HepG2 (cell line): ENCODE measurements around the gene OAS1. TPM values are rescaled to one million over a fixed set of nuclear protein-coding genes. Genes with fewer than 3 reads are reported as not detected.

ENCODE experiments used
- ATAC-seq: fragments of 200-7000 bp; cut with Tn5 transposase; 3 replicates; pipeline ENCODE4 v1.9.1; 2020; ENCODE audit warnings: mild to moderate bottlenecking, moderate library complexity
- BruUV-seq: library from RNA; stranded (reverse); fragments of 400-500 nt; replicated peaks from 2 replicates; lab custom pipeline; 2021; lab: Mats Ljungman, UMichigan
- CTCF ChIA-PET: fragments of 300-600 bp; formaldehyde crosslinking; extraction: SDS; loops from one replicate; lab custom pipeline; 2021; ENCODE audit warnings: low total read pairs, inconsistent platforms, low intra/inter-chr PET ratio; lab: Yijun Ruan, JAX
- POLR2A ChIA-PET: fragments of 350-600 bp; sonication (Branson Sonifier 250); formaldehyde crosslinking; loops from one replicate; lab custom pipeline; 2020; ENCODE audit warnings: antibody characterized with exemption, inconsistent platforms; lab: Yijun Ruan, JAX
- DNase-seq: peaks from one replicate; pipeline ENCODE4 v3.0.0-alpha.2; 2015; ENCODE audit warnings: low spot score
- FAIRE-seq: peaks from 3 replicates; lab custom pipeline; 2011; peaks lifted over from hg19 to GRCh38; lab: Jason Lieb, UNC
- H2AFZ ChIP-seq: one replicate; pipeline ENCODE4 v1.6.1; 2011; ENCODE audit warnings: low read length, inconsistent platforms
- H3K27ac ChIP-seq: fragments of 300-600 bp; 3 replicates; pipeline ENCODE4 v1.8.0; 2011; ENCODE audit warnings: mixed run types, mild to moderate bottlenecking, mixed read lengths, low read length, inconsistent platforms; ENCODE audit not compliant: insufficient read depth; ENCODE audit errors: extremely low read length
- H3K27me3 ChIP-seq, 2 experiments: fragments of 200-600 bp in 1 of 2; 2 replicates in 1 of 2; 3 replicates in 1 of 2; pipeline versions ENCODE4 v1.6.0 to v1.8.0; 2011; ENCODE audit warnings: low read length in 2 of 2, mild to moderate bottlenecking in 2 of 2, moderate library complexity in 2 of 2, inconsistent platforms in 1 of 2; ENCODE audit not compliant: insufficient read depth in 2 of 2, control insufficient read depth in 1 of 2
- H3K36me3 ChIP-seq, 2 experiments: fragments of 200-600 bp in 1 of 2; replicated peaks in 1 of 2; 2 replicates in 1 of 2; 3 replicates in 1 of 2; pipeline versions ENCODE4 v1.5.1 to v1.8.0; 2011; ENCODE audit warnings: low read length in 2 of 2, inconsistent platforms in 1 of 2; ENCODE audit not compliant: insufficient read depth in 2 of 2, control insufficient read depth in 1 of 2
- H3K4me1 ChIP-seq: 2 replicates; pipeline ENCODE4 v1.5.1; 2012; ENCODE audit warnings: low read length, inconsistent platforms; ENCODE audit not compliant: insufficient read depth
- H3K4me2 ChIP-seq: 2 replicates; pipeline ENCODE4 v1.6.0; 2011; ENCODE audit warnings: low read depth, low read length, inconsistent platforms
- H3K4me3 ChIP-seq, 3 experiments: fragments of 200-600 bp in 1 of 3; sonication (generic), shearing (Covaris generic) in 1 of 3; replicated peaks in 1 of 3; 2 replicates each; pipeline ENCODE4 v1.5.1; 2011 to 2016; ENCODE audit warnings: low read length in 3 of 3, inconsistent platforms in 2 of 3, low read depth in 2 of 3, mild to moderate bottlenecking in 2 of 3, control low read depth in 1 of 3, mixed read lengths in 1 of 3; ENCODE audit not compliant: insufficient read depth in 1 of 3
- H3K79me2 ChIP-seq: one replicate; pipeline ENCODE4 v1.6.1; 2011; ENCODE audit warnings: low read length, inconsistent platforms; ENCODE audit not compliant: insufficient read depth
- H3K9ac ChIP-seq: 2 replicates; pipeline ENCODE4 v1.6.0; 2011; ENCODE audit warnings: mild to moderate bottlenecking, low read depth, low read length, inconsistent platforms; ENCODE audit not compliant: insufficient read depth
- H3K9me3 ChIP-seq: 2 replicates; pipeline ENCODE4 v1.5.1; 2012; ENCODE audit warnings: mild to moderate bottlenecking, low read length
- H4K20me1 ChIP-seq: 2 replicates; pipeline ENCODE4 v1.6.0; 2011; ENCODE audit warnings: inconsistent platforms, mild to moderate bottlenecking, low read length, moderate library complexity; ENCODE audit not compliant: insufficient read depth
- AGO1 ChIP-seq: fragments of 200-400 bp; formaldehyde crosslinking; IDR thresholded peaks from 2 replicates; pipeline ENCODE4 v1.6.1; 2017; ENCODE audit warnings: mild to moderate bottlenecking, low read depth, low read length, moderate library complexity; ENCODE audit not compliant: poor library complexity, severe bottlenecking
- CHD2 ChIP-seq: IDR thresholded peaks from 2 replicates; pipeline ENCODE4 v1.6.1; 2011; ENCODE audit warnings: low read depth, low read length, improper control_type of control experiment
- GTF3A ChIP-seq: sonication (generic); formaldehyde crosslinking; conservative IDR thresholded peaks from 2 replicates; pipeline ENCODE4 v1.4.0; 2020; ENCODE audit warnings: mild to moderate bottlenecking, missing genetic modification reagents
- PHF21A ChIP-seq: sonication (generic); formaldehyde crosslinking; IDR thresholded peaks from 2 replicates; pipeline ENCODE4 v1.5.0; 2020; ENCODE audit warnings: mild to moderate bottlenecking, missing genetic modification reagents
- POLR2AphosphoS2 ChIP-seq: IDR thresholded peaks from 2 replicates; pipeline ENCODE4 v1.6.1; 2011; ENCODE audit warnings: low read depth, low read length, improper control_type of control experiment
- THAP11 ChIP-seq: IDR thresholded peaks from 2 replicates; pipeline ENCODE4 v1.6.1; 2016; ENCODE audit warnings: missing biosample characterization, missing genetic modification reagents
- ZKSCAN8 ChIP-seq: IDR thresholded peaks from 2 replicates; pipeline ENCODE4 v1.6.1; 2016; ENCODE audit warnings: borderline replicate concordance, missing genetic modification reagents, missing compliant biosample characterization
- WGBS: methylation state at CpG from one replicate; pipeline ENCODE4 v1.1.6; 2017; ENCODE audit warnings: low lambda C conversion rate; 5-methylcytosine and 5-hydroxymethylcytosine counted together
- in situ Hi-C: cut with HindIII; loops from 2 replicates; pipeline ENCODE4 v1.10.0; 2017; ENCODE audit warnings: low pct_unique_long_range_greater_than_20kb; ENCODE audit not compliant: extremely low pct_ligation_motif_present
- intact Hi-C: fragments of 100-400 bp; cut with micrococcal nuclease; formaldehyde crosslinking; loops from one replicate; pipeline ENCODE4 v1.10.0; 2022; ENCODE audit not compliant: unreplicated experiment
- polyA plus RNA-seq, 8 experiments: library from polyadenylated mRNA; depleted of rRNA in 3 of 8; stranded (reverse) in 7 of 8; unstranded in 1 of 8; fragments of >200 nt; fragmentation: Illumina TruSeq in 4 of 8; extraction: Trizol in 4 of 8; gene quantifications; 2 replicates each; pipeline versions ENCODE4 v1.2.1 to v1.2.3, GENCODE V29; 2011 to 2016; ENCODE audit warnings: low read depth in 4 of 8, missing spikeins in 1 of 8, mixed read lengths in 1 of 8; ENCODE audit not compliant: insufficient read depth in 1 of 8
- total RNA-seq, 5 experiments: library from RNA; depleted of rRNA; stranded (reverse); fragments of >200 nt; fragmentation: Illumina TruSeq; extraction: Trizol; gene quantifications; 2 replicates each; pipeline ENCODE4 v1.2.3, GENCODE V29; 2016; ENCODE audit warnings: low read depth in 1 of 5
- TF ChIP-seq, protein P1 (sequence below): sonication (generic); formaldehyde crosslinking; IDR thresholded peaks from 2 replicates; pipeline ENCODE4 v1.4.0; 2020; ENCODE audit warnings: missing genetic modification reagents
- TF ChIP-seq, protein P2 (sequence below): IDR thresholded peaks from 2 replicates; pipeline ENCODE4 v1.6.1; 2018; ENCODE audit warnings: missing genetic modification reagents
- TF ChIP-seq, protein P3 (sequence below): sonication (generic); formaldehyde crosslinking; IDR thresholded peaks from 2 replicates; pipeline ENCODE4 v1.5.0; 2020; ENCODE audit warnings: missing genetic modification reagents, mild to moderate bottlenecking, borderline replicate concordance
- TF ChIP-seq, protein P4 (sequence below): sonication (generic); formaldehyde crosslinking; IDR thresholded peaks from 2 replicates; pipeline ENCODE4 v1.4.0; 2020; ENCODE audit warnings: missing genetic modification reagents

Gene OAS1
- total and polyA plus RNA-seq, 2 of the 13 experiments (the other 11 are each of a cell fraction or from before 2014, with no cell fraction given), result 6.5 to 10.6 TPM

DNA sequence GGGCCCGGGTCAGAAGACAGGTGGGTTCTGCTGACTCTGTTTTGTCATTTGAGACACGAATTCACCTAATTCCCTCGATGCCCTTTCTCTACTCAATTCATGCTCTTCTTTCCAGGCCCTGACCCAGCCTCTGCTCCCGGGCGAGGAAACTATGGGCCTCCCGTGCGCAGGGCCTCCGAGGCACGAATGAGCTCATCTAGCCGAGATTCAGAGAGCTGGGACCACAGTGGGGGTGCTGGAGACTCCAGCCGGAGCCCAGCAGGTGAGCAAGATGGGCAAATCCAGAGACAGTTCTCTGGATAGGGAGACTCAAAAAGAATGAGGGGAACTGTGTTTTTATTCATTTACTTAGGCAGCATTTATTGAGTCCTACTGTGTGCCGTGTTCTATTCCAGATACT is 37.0 kb upstream of the OAS1 start:
- BruUV-seq, result no TSS peak
- Histone ChIP-seq H3K4me3 (no peak overlapping the region), H3K79me2 (no peaks in the 10 kb centered on the region), H4K20me1 (no peaks in the 10 kb centered on the region), H3K9ac (no peak overlapping the region), H3K9me3 (no peaks in the 10 kb centered on the region), H3K4me2 (no peak overlapping the region), H3K4me1 (no peaks in the 10 kb centered on the region), H3K27me3 (no peaks in the 10 kb centered on the region; a peak in 1 of 5 replicates), H2AFZ (no peak overlapping the region), H3K27ac (no peak overlapping the region), H3K36me3 (no peaks in the 10 kb centered on the region)
- TF ChIP-seq, protein P1, sequence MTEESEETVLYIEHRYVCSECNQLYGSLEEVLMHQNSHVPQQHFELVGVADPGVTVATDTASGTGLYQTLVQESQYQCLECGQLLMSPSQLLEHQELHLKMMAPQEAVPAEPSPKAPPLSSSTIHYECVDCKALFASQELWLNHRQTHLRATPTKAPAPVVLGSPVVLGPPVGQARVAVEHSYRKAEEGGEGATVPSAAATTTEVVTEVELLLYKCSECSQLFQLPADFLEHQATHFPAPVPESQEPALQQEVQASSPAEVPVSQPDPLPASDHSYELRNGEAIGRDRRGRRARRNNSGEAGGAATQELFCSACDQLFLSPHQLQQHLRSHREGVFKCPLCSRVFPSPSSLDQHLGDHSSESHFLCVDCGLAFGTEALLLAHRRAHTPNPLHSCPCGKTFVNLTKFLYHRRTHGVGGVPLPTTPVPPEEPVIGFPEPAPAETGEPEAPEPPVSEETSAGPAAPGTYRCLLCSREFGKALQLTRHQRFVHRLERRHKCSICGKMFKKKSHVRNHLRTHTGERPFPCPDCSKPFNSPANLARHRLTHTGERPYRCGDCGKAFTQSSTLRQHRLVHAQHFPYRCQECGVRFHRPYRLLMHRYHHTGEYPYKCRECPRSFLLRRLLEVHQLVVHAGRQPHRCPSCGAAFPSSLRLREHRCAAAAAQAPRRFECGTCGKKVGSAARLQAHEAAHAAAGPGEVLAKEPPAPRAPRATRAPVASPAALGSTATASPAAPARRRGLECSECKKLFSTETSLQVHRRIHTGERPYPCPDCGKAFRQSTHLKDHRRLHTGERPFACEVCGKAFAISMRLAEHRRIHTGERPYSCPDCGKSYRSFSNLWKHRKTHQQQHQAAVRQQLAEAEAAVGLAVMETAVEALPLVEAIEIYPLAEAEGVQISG (CRISPR knock-in tag), result no peak
- TF ChIP-seq CHD2 (no peak), PHF21A (no peak), THAP11 (no peak), GTF3A (CRISPR knock-in tag) (no peak), AGO1 (no peak), ZKSCAN8 (no peak), POLR2AphosphoS2 (no peak)
- TF ChIP-seq, protein P2, sequence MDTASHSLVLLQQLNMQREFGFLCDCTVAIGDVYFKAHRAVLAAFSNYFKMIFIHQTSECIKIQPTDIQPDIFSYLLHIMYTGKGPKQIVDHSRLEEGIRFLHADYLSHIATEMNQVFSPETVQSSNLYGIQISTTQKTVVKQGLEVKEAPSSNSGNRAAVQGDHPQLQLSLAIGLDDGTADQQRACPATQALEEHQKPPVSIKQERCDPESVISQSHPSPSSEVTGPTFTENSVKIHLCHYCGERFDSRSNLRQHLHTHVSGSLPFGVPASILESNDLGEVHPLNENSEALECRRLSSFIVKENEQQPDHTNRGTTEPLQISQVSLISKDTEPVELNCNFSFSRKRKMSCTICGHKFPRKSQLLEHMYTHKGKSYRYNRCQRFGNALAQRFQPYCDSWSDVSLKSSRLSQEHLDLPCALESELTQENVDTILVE (CRISPR knock-in tag), result no peak
- TF ChIP-seq, protein P3, sequence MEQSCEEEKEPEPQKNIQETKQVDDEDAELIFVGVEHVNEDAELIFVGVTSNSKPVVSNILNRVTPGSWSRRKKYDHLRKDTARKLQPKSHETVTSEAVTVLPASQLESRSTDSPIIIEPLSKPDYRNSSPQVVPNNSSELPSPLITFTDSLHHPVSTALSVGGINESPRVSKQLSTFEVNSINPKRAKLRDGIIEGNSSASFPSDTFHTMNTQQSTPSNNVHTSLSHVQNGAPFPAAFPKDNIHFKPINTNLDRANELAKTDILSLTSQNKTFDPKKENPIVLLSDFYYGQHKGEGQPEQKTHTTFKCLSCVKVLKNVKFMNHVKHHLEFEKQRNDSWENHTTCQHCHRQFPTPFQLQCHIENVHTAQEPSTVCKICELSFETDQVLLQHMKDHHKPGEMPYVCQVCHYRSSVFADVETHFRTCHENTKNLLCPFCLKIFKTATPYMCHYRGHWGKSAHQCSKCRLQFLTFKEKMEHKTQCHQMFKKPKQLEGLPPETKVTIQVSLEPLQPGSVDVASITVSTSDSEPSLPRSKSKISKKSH, result no peak
- TF ChIP-seq, protein P4, sequence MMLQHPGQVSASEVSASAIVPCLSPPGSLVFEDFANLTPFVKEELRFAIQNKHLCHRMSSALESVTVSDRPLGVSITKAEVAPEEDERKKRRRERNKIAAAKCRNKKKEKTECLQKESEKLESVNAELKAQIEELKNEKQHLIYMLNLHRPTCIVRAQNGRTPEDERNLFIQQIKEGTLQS (CRISPR knock-in tag), result no peak
- POLR2A ChIA-PET, result no interaction called here
- FAIRE-seq (no peak), ATAC-seq (no peak), DNase-seq (no peak)
- CTCF ChIA-PET, result no interaction called here
- in situ Hi-C loops (no loop called here), intact Hi-C loops (no loop called here)
- WGBS, result 3% methylated on average over 12 of the region's 12 CpGs
